DOHH2 (cell line): Measurements from ENCODE around the gene NUMBL.

Source experiments
- CTCF ChIP-seq: fragments of 200-600 bp; sonication (generic); IDR thresholded peaks from one replicate; pipeline ENCODE4 v1.5.1; 2014; ENCODE audit warnings: antibody characterized with exemption, mild to moderate bottlenecking, low read depth, low read length; ENCODE audit not compliant: poor library complexity, severe bottlenecking
- EZH2phosphoT487 ChIP-seq: fragments of 200-600 bp; sonication (generic); IDR thresholded peaks from 2 replicates; pipeline ENCODE4 v1.6.1; 2017; ENCODE audit warnings: borderline replicate concordance, mild to moderate bottlenecking, antibody characterized with exemption, low read length, moderate library complexity, mixed read lengths

DNA sequence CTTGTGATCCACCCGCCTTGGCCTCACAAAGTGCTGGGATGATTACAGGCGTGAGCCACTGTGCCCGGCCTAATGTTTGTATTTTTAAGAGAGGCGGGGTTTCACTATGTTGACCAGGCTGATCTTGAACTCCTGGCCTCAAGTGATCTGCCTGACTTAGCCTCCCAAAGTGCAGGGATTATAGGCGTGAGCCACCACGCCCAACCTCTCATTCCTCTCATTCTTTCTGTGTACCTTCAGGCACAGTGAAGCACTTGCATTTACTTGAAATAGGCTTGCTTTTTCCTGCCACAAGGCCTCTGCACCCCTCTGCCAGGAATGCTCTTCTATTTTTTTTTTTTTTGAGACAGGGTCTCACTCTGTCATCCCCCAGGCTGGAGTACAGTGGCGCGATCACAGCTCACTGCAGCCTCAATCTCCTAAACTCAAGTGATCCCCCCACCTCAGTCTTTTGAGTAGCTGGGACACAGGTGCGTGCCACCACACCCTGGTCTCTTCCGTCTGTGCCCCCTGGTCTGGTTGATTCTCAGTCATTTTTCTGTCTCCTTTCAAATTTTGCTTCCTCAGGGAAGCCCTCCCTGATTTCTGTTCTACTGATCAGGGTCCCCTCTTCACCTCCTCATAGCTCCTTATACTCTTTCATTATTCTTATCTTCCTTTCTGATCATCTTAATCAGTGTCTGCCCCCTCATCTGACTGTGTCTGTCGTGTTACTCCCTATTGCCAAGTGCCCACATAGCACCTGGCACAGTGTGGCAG, 44.7 kb upstream of the NUMBL start:
- no peak for TF ChIP-seq CTCF
- TF ChIP-seq EZH2phosphoT487: no peak
